HUES64 (cell line): ENCODE data around the gene RARB.

ENCODE experiments used
- H3K27ac ChIP-seq: 2 replicates; pipeline ENCODE4 v1.7.0; 2013; ENCODE audit warnings: low read depth, low read length, inconsistent platforms
- H3K27me3 ChIP-seq: 2 replicates; pipeline ENCODE4 v1.6.1; 2013; ENCODE audit warnings: mild to moderate bottlenecking, low read length; ENCODE audit not compliant: insufficient read depth
- H3K36me3 ChIP-seq: 2 replicates; pipeline ENCODE4 v1.6.1; 2013; ENCODE audit warnings: mild to moderate bottlenecking, low read length; ENCODE audit not compliant: insufficient read depth
- H3K4me1 ChIP-seq: 2 replicates; pipeline ENCODE4 v1.6.1; 2013; ENCODE audit warnings: mild to moderate bottlenecking, low read length, moderate library complexity; ENCODE audit not compliant: insufficient read depth
- H3K4me3 ChIP-seq: 2 replicates; pipeline ENCODE4 v1.5.1; 2013; ENCODE audit warnings: mild to moderate bottlenecking, low read length, moderate library complexity
- H3K9ac ChIP-seq: 2 replicates; pipeline ENCODE4 v1.6.1; 2013; ENCODE audit warnings: mild to moderate bottlenecking, low read depth, low read length
- H3K9me3 ChIP-seq: 2 replicates; pipeline ENCODE4 v1.6.1; 2013; ENCODE audit warnings: low read depth, low read length; ENCODE audit not compliant: insufficient read depth
- WGBS: fragments of 150-250, 120-280 bp; methylation state at CpG from one replicate; pipeline ENCODE4 v1.1.7; 2013; ENCODE audit warnings: missing lambda C conversion rate; 5-methylcytosine and 5-hydroxymethylcytosine counted together

RARB gene

GRCh38 chr3:25588441-25589103 lies 160.5 kb downstream of the RARB start:
- H3K4me3 ChIP-seq = no peak overlapping the region
- H3K27me3 ChIP-seq = no peaks in the 10 kb centered on the region
- no peaks in the 10 kb centered on the region for H3K36me3 ChIP-seq
- no peak overlapping the region for H3K9ac ChIP-seq
- H3K27ac ChIP-seq = no peak overlapping the region
- WGBS = 93% methylated on average over 7 of the region's 8 CpGs
- H3K4me1 ChIP-seq = 0 out of 2 replicates have a peak, but pooled peaks cover 3% of the 10 kb centered on the region
- H3K9me3 ChIP-seq = no peaks in the 10 kb centered on the region

GRCh38 chr3:25589104-25589782 lies 161.2 kb downstream of the RARB start:
- Histone ChIP-seq H3K4me1 (0 out of 2 replicates have a peak, but pooled peaks cover 3% of the 10 kb centered on the region), H3K9ac (no peak overlapping the region), H3K9me3 (no peaks in the 10 kb centered on the region), H3K27me3 (no peaks in the 10 kb centered on the region), H3K27ac (no peak overlapping the region), H3K4me3 (no peak overlapping the region), H3K36me3 (no peaks in the 10 kb centered on the region)
- 94% methylated on average over 4 of the region's 4 CpGs for WGBS

- H3K27ac ChIP-seq = no peak overlapping the region
- H3K36me3 ChIP-seq = no peaks in the 10 kb centered on the region
- H3K4me1 ChIP-seq = 0 out of 2 replicates have a peak, but pooled peaks cover 3% of the 10 kb centered on the region
- no peak overlapping the region for H3K9ac ChIP-seq
- no peaks in the 10 kb centered on the region for H3K27me3 ChIP-seq
- no peak overlapping the region for H3K4me3 ChIP-seq
- H3K9me3 ChIP-seq = no peaks in the 10 kb centered on the region
- 93% methylated on average over 8 of the region's 8 CpGs for WGBS
Measured at GRCh38 chr3:25589783-25590258, 161.8 kb downstream of the RARB start.

- H3K4me1 ChIP-seq = 0 out of 2 replicates have a peak, but pooled peaks cover 3% of the 10 kb centered on the region
- no peak overlapping the region for H3K4me3 ChIP-seq
- H3K27me3 ChIP-seq = no peaks in the 10 kb centered on the region
- 67% methylated on average over 3 of the region's 3 CpGs for WGBS
- peaks cover 18% of the 10 kb centered on the region for H3K36me3 ChIP-seq
- no peaks in the 10 kb centered on the region for H3K9me3 ChIP-seq
- no peak overlapping the region for H3K27ac ChIP-seq
- no peak overlapping the region for H3K9ac ChIP-seq
Measured at GRCh38 chr3:25592510-25592968, 164.5 kb downstream of the RARB start.

GRCh38 chr3:25593001-25593400 lies 164.9 kb downstream of the RARB start:
- 0 out of 2 replicates have a peak, but pooled peaks cover 3% of the 10 kb centered on the region for H3K4me1 ChIP-seq
- no peaks in the 10 kb centered on the region for H3K9me3 ChIP-seq
- H3K27me3 ChIP-seq = no peaks in the 10 kb centered on the region
- peaks cover 23% of the 10 kb centered on the region for H3K36me3 ChIP-seq
- H3K27ac ChIP-seq = no peak overlapping the region
- no peak overlapping the region for H3K4me3 ChIP-seq
- H3K9ac ChIP-seq = no peak overlapping the region

GRCh38 chr3:25594007-25594502 lies 166.0 kb downstream of the RARB start:
- WGBS = 29% methylated on average over 1 of the region's 1 CpG
- no peaks in the 10 kb centered on the region for H3K27me3 ChIP-seq
- H3K27ac ChIP-seq = no peak overlapping the region
- H3K9ac ChIP-seq = no peak overlapping the region
- H3K4me1 ChIP-seq = 0 out of 2 replicates have a peak, but pooled peaks cover 3% of the 10 kb centered on the region
- peaks cover 33% of the 10 kb centered on the region for H3K36me3 ChIP-seq
- no peak overlapping the region for H3K4me3 ChIP-seq
- no peaks in the 10 kb centered on the region for H3K9me3 ChIP-seq

- 0 out of 2 replicates have a peak, but pooled peaks cover 3% of the 10 kb centered on the region for H3K4me1 ChIP-seq
- H3K27ac ChIP-seq = no peak overlapping the region
- WGBS = 100% methylated on average over 1 of the region's 1 CpG
- no peaks in the 10 kb centered on the region for H3K9me3 ChIP-seq
- H3K36me3 ChIP-seq = peaks cover 64% of the 10 kb centered on the region
- no peak overlapping the region for H3K4me3 ChIP-seq
- no peaks in the 10 kb centered on the region for H3K27me3 ChIP-seq
- H3K9ac ChIP-seq = no peak overlapping the region
Measured at GRCh38 chr3:25597535-25598101, 169.6 kb downstream of the RARB start.

- Histone ChIP-seq H3K27me3 (no peaks in the 10 kb centered on the region), H3K9me3 (no peaks in the 10 kb centered on the region), H3K4me3 (no peak overlapping the region), H3K9ac (no peak overlapping the region), H3K4me1 (no peaks in the 10 kb centered on the region), H3K27ac (no peak overlapping the region), H3K36me3 (peaks cover 91% of the 10 kb centered on the region)
- 100% methylated on average over 1 of the region's 1 CpG for WGBS
Measured at GRCh38 chr3:25603703-25604102, 175.6 kb downstream of the RARB start.

GRCh38 chr3:25604107-25604805 lies 176.2 kb downstream of the RARB start:
- Histone ChIP-seq H3K9me3 (no peaks in the 10 kb centered on the region), H3K4me1 (no peaks in the 10 kb centered on the region), H3K27ac (no peak overlapping the region), H3K36me3 (peaks cover 91% of the 10 kb centered on the region), H3K4me3 (no peak overlapping the region), H3K27me3 (no peaks in the 10 kb centered on the region), H3K9ac (no peak overlapping the region)
- WGBS = 100% methylated on average over 1 of the region's 5 CpGs

- no CpG with 5 or more reads among the region's 1 CpG for WGBS
- no peak overlapping the region for H3K4me3 ChIP-seq
- peaks cover 99% of the 10 kb centered on the region for H3K36me3 ChIP-seq
- no peaks in the 10 kb centered on the region for H3K4me1 ChIP-seq
- no peak overlapping the region for H3K9ac ChIP-seq
- H3K27ac ChIP-seq = no peak overlapping the region
- no peaks in the 10 kb centered on the region for H3K9me3 ChIP-seq
- H3K27me3 ChIP-seq = no peaks in the 10 kb centered on the region
Measured at GRCh38 chr3:25610167-25610566, 182.1 kb downstream of the RARB start.

GRCh38 chr3:25610779-25611178 lies 182.7 kb downstream of the RARB start:
- Histone ChIP-seq H3K4me1 (no peaks in the 10 kb centered on the region), H3K4me3 (no peak overlapping the region), H3K9me3 (no peaks in the 10 kb centered on the region), H3K27ac (no peak overlapping the region), H3K27me3 (no peaks in the 10 kb centered on the region), H3K9ac (no peak overlapping the region), H3K36me3 (peaks cover 99% of the 10 kb centered on the region)
